ENCODE data around the gene RPS21.

The RPS21 gene

GRCh38 chr20:62386383-62387218 is at the start of gene RPS21:
Gene RPS21 (plus strand): TSS chr20:62387103. CDS start chr20:62387339, 236 bp downstream.
- DNase-seq, result peak; percentile 45 to 93 (median 86)

GRCh38 chr20:62337558-62338293 is 49.2 kb upstream of the RPS21 start:
- DNase-seq, result no peak

- DNase-seq, result no peak
These were observed 48.6 kb upstream of the RPS21 start for GRCh38 chr20:62338294-62338620.

GRCh38 chr20:62339647-62340062 is 47.2 kb upstream of the RPS21 start:
- no peak for DNase-seq

- no peak for DNase-seq
These were observed 44.0 kb upstream of the RPS21 start for GRCh38 chr20:62342910-62343309.

GRCh38 chr20:62344092-62344491 is 42.8 kb upstream of the RPS21 start:
- DNase-seq, result no peak

GRCh38 chr20:62344782-62345181 is 42.1 kb upstream of the RPS21 start:
- no peak for DNase-seq

GRCh38 chr20:62345681-62346370 is 41.1 kb upstream of the RPS21 start:
- peak in 1 of 14 donors; percentile 25 for DNase-seq

GRCh38 chr20:62346398-62347150 is 40.3 kb upstream of the RPS21 start:
- peak in 1 of 14 donors; percentile 26 for DNase-seq

- no peak for DNase-seq
These were observed 39.8 kb upstream of the RPS21 start for GRCh38 chr20:62347151-62347404.

GRCh38 chr20:62347445-62347844 is 39.5 kb upstream of the RPS21 start:
- peak in 3 of 14 donors; percentile 16 to 26 (median 25) for DNase-seq

- no peak for DNase-seq
These were observed 38.3 kb upstream of the RPS21 start for GRCh38 chr20:62348604-62349003.

GRCh38 chr20:62349556-62350097 is 37.3 kb upstream of the RPS21 start:
- no peak for DNase-seq

- no peak for DNase-seq
These were observed 36.7 kb upstream of the RPS21 start for GRCh38 chr20:62350098-62350628.

GRCh38 chr20:62350629-62351422 is 36.1 kb upstream of the RPS21 start:
- no peak for DNase-seq

- no peak for DNase-seq
These were observed 35.2 kb upstream of the RPS21 start for GRCh38 chr20:62351469-62352401.

- DNase-seq, result peak in 13 of 14 donors; percentile 24 to 99 (median 75)
These were observed 34.3 kb upstream of the RPS21 start for GRCh38 chr20:62352402-62353288.

GRCh38 chr20:62353289-62354030 is 33.4 kb upstream of the RPS21 start:
- no peak for DNase-seq
